ENCODE results near the gene SPSB1. TPM values are rescaled to one million over a fixed set of nuclear protein-coding genes. Genes with fewer than 3 reads are reported as not detected.

SPSB1 gene
- total RNA-seq, 4 donors from 2014 or later = 18.9 to 64.9 (median 41.8) TPM

- Histone ChIP-seq H3K27ac (peak overlapping the region in 3 of 4 donors; percentile 70 to 98 (median 85)), H3K9me3 (peaks cover 0 to 43% (median 8%) of the 10 kb centered on the region in 4 donors), H3K27me3 (no peaks in the 10 kb centered on the region), H3K4me1 (peaks cover 0 to 42% (median 16%) of the 10 kb centered on the region in 4 donors), H3K36me3 (no peaks in the 10 kb centered on the region), H3K4me3 (no peak overlapping the region)
- peak; percentile 56 to 81 for DNase-seq (ENCODE audit: low spot score in 2 of 2)
- TF ChIP-seq, protein P1, sequence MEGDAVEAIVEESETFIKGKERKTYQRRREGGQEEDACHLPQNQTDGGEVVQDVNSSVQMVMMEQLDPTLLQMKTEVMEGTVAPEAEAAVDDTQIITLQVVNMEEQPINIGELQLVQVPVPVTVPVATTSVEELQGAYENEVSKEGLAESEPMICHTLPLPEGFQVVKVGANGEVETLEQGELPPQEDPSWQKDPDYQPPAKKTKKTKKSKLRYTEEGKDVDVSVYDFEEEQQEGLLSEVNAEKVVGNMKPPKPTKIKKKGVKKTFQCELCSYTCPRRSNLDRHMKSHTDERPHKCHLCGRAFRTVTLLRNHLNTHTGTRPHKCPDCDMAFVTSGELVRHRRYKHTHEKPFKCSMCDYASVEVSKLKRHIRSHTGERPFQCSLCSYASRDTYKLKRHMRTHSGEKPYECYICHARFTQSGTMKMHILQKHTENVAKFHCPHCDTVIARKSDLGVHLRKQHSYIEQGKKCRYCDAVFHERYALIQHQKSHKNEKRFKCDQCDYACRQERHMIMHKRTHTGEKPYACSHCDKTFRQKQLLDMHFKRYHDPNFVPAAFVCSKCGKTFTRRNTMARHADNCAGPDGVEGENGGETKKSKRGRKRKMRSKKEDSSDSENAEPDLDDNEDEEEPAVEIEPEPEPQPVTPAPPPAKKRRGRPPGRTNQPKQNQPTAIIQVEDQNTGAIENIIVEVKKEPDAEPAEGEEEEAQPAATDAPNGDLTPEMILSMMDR (IDR thresholded peaks at IDR 0.05) = no peak
- peak; percentile 50 to 79 for TF ChIP-seq EP300 (IDR thresholded peaks at IDR 0.05)
- 29 to 30% methylated on average over 5 of the region's 5 CpGs for WGBS, 2 donors
Observed at GRCh38 chr1:9289711-9290485, 2.8 kb upstream of the SPSB1 start.

DNA sequence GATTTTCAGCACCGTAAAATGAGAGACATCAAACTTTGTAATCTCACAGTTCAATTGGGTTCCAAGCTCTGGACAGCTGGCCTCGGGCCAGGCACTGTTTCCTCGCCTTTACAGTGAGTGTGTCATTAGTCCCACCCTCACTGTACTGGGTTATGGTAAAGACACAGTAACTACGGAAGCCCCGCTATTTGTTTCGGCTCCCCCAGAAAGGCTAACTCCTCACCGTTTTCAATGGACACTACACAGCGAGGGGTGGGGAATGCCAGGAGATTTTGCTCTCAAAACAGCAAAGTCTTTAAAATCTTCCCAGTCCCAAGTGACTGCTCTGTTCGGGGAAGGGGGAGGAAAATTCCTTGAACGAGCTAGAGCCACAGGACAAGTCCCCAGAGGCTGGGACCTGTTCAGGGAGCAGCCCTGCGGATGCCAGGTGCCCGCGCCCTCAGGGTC, 757 bp upstream of the SPSB1 start:
- H3K27me3 ChIP-seq = no peaks in the 10 kb centered on the region
- peak overlapping the region; percentile 55 to 87 (median 82) for H3K4me3 ChIP-seq
- H3K9me3 ChIP-seq = peaks cover 0 to 23% (median 8%) of the 10 kb centered on the region in 4 donors
- WGBS, 2 donors = 5 to 20% methylated on average over 10 to 13 of the region's 13 CpGs
- TF ChIP-seq POLR2A (IDR thresholded peaks at IDR 0.05) (no peak), EP300 (IDR thresholded peaks at IDR 0.05) (peak in 1 of 2 donors; percentile 41)
- H3K4me1 ChIP-seq = peaks cover 0 to 59% (median 24%) of the 10 kb centered on the region in 4 donors
- H3K36me3 ChIP-seq = no peaks in the 10 kb centered on the region
- peak overlapping the region; percentile 82 to 98 (median 94) for H3K27ac ChIP-seq
- DNase-seq (ENCODE audit: low spot score in 2 of 2) = peak; percentile 56 to 65

GRCh38 chr1:9293241-9293532, 493 bp downstream of the SPSB1 start:
- 0% methylated on average over 5 of the region's 43 CpGs; no CpG with 5 or more reads in 1 of the 2 donors for WGBS, 2 donors
- peaks cover 0 to 66% (median 27%) of the 10 kb centered on the region in 4 donors for H3K4me1 ChIP-seq
- peaks cover 0 to 10% (median 4%) of the 10 kb centered on the region in 4 donors for H3K9me3 ChIP-seq
- no peak for TF ChIP-seq EP300 (IDR thresholded peaks at IDR 0.05)
- TF ChIP-seq, protein P1 (IDR thresholded peaks at IDR 0.05) = no peak
- no peak for TF ChIP-seq POLR2A (IDR thresholded peaks at IDR 0.05)
- peak overlapping the region; percentile 69 to 87 (median 82) for H3K4me3 ChIP-seq
- peak overlapping the region; percentile 82 to 95 (median 94) for H3K27ac ChIP-seq
- DNase-seq (ENCODE audit: low spot score in 2 of 2) = no peak
- H3K27me3 ChIP-seq = no peaks in the 10 kb centered on the region
- H3K36me3 ChIP-seq = no peaks in the 10 kb centered on the region

GRCh38 chr1:9293533-9294404, 1.1 kb downstream of the SPSB1 start:
- Histone ChIP-seq H3K4me3 (peak overlapping the region; percentile 69 to 87 (median 82)), H3K9me3 (peaks cover 0 to 5% (median 1%) of the 10 kb centered on the region in 4 donors), H3K4me1 (peaks cover 0 to 71% (median 27%) of the 10 kb centered on the region in 4 donors), H3K27ac (peak overlapping the region; percentile 82 to 95 (median 94)), H3K27me3 (no peaks in the 10 kb centered on the region), H3K36me3 (no peaks in the 10 kb centered on the region)
- WGBS, 2 donors = 6 to 8% methylated on average over 12 to 26 of the region's 41 CpGs
- DNase-seq (ENCODE audit: low spot score in 2 of 2) = no peak
- TF ChIP-seq, protein P1 (IDR thresholded peaks at IDR 0.05) = no peak
- TF ChIP-seq EP300 (IDR thresholded peaks at IDR 0.05) (no peak), POLR2A (IDR thresholded peaks at IDR 0.05) (no peak)

DNA sequence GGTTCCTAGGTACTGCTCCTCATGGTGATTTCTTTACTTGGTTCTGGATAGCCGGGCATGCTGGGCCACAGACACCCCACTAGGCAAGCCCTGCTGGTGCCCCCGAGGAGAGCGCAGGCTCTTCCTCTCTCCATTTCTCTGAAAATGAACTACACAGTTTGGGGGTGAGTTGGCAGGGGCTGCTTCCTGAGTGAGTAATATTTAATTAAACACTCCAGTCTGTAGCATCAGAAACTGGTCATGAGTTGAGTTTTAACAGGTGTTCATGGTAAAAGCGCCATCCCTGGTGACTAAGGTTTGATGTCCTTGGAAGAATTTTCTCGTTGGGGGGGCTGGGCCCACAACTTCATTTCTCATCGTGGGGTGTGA, 1.7 kb downstream of the SPSB1 start:
- TF ChIP-seq, protein P1 (IDR thresholded peaks at IDR 0.05) = no peak
- TF ChIP-seq EP300 (IDR thresholded peaks at IDR 0.05) (no peak), POLR2A (IDR thresholded peaks at IDR 0.05) (no peak)
- no peak for DNase-seq (ENCODE audit: low spot score in 2 of 2)
- Histone ChIP-seq H3K4me3 (peak overlapping the region; percentile 69 to 87 (median 82)), H3K36me3 (no peaks in the 10 kb centered on the region), H3K9me3 (no peaks in the 10 kb centered on the region), H3K27me3 (no peaks in the 10 kb centered on the region), H3K4me1 (peaks cover 0 to 71% (median 27%) of the 10 kb centered on the region in 4 donors), H3K27ac (peak overlapping the region; percentile 13 to 95 (median 94))
- WGBS, 2 donors = 45 to 48% methylated on average over 6 of the region's 6 CpGs
